Skeletal muscle cell (primary cell): ENCODE data around the gene ADGRG3.

Source experiments
- DNase-seq: peaks from one replicate; pipeline ENCODE4 v3.0.0-alpha.2; 2010; ENCODE audit warnings: low read depth
- H3K4me3 ChIP-seq: 2 replicates; pipeline ENCODE4 v1.5.1; 2011; ENCODE audit warnings: low read depth, mild to moderate bottlenecking, control low read depth, low read length, moderate library complexity

Gene ADGRG3

GRCh38 chr16:57644383-57645014 lies 23.6 kb upstream of the ADGRG3 start:
- no peak for DNase-seq
- no peak overlapping the region for H3K4me3 ChIP-seq

DNA sequence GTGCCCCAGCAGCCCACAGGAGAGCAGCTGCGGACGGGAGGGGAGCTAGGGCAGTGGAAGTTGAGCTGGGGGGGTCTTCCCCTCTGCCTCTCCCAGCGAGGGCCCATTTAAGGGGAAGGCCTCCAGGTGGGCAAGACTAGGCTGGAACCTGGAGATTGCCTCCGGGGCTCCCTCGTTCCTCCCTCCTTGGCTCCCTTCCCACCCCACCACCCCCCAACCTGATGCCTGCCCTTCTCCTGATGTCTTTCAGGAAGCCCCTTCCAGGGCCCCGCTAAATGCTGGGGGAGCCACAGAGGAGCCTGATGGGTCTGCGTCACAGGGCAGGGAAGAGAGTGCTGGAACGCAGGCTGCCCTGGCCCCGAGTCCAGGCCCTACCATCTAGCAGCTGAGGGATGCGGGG lies 22.9 kb upstream of the ADGRG3 start:
- no peak overlapping the region for H3K4me3 ChIP-seq

GRCh38 chr16:57645691-57646387 lies 22.3 kb upstream of the ADGRG3 start:
- DNase-seq: no peak
- no peak overlapping the region for H3K4me3 ChIP-seq

More for the DNA sequence above, 22.9 kb upstream of the ADGRG3 start:
- DNase-seq: no peak

DNA sequence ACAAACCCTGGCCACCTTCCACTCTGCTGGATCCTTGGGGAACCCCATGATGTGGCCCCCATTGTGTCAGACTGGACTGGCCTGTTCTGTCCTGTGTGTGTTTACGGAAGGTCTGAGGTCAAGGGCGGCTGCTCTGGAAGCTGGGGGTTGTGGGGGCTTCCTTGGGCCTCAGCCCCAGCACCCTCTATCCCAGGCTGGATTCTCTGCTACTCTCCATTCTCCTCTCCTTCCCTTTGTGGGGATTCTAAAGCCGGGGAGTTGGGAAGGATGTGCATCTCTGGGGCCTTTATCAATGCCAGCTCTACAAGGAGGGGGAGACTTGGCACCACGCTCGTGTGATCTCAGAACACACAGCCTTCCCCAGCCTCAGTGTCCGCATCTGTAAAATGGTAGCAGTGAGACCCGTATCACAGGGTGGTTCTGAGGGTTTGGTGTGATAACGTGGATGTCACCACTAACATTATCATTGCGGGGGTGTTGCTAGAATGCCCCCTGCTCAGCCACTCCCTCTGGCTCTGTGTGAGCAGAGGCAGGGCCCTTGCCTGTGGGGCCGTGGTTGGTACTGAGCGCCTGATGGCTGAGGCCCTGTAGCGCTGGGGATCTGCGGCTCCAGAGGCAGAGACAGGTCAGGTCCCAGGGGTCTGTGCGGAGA lies 21.6 kb upstream of the ADGRG3 start:
- no peak for DNase-seq
- H3K4me3 ChIP-seq: no peak overlapping the region

DNA sequence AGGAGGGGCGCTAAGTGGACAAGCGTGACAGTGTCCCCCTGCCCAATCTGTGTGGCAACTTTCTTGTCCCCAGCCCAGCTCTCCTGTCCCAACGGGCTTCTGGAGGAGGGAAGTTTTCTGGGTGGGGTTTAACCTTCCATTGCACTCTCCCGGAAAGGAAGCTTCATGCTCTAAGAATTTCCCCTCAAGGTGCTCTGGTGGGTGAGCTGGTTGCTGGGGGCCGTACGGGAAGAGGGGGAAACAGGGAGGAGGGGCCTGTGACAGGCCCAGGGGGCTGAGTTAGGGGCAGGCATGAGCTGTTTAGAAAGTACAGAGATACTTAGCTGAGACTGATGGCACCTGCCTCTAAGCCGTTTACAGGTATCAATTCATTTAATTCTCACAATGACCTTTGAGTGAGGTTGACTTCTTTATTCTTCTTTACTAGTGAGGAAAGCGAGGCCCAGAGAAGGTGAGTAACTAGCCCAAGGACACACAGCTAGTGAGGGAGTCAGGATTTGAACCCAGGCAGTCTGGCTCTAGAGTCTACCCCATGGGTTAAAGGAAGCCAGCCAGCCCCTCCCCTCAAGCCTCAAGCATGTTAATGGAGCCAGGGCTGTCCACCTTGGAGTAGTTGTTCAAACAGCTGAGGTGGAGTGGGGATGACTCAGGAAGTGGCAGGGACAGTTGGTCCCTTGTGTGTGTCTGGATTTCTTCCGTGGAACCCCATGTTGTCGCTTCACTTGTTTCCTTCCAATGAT lies 20.8 kb upstream of the ADGRG3 start:
- H3K4me3 ChIP-seq: no peak overlapping the region
- no peak for DNase-seq

DNA sequence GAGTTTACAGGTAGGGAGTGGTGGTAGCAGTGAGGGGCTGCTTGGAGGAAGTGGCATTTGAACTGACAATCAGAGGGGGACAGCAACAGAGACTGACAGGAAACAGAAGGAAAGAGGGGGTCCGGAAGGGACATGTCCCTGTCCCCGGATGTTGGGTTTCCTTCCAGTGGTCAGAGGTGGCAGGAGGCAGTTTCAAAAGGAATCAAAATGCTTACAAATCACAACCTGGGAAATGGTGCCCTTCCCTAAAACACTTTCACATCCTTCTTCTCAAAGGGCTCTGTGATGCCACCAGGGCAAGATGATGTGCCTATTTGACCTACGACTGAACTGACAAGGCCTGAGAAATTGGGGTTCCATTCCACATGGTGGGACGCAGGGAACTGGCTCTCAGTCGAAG lies 20.0 kb upstream of the ADGRG3 start:
- no peak overlapping the region for H3K4me3 ChIP-seq
- no peak for DNase-seq

- H3K4me3 ChIP-seq: no peak overlapping the region
Measured at GRCh38 chr16:57648581-57649442, 19.3 kb upstream of the ADGRG3 start.

DNA sequence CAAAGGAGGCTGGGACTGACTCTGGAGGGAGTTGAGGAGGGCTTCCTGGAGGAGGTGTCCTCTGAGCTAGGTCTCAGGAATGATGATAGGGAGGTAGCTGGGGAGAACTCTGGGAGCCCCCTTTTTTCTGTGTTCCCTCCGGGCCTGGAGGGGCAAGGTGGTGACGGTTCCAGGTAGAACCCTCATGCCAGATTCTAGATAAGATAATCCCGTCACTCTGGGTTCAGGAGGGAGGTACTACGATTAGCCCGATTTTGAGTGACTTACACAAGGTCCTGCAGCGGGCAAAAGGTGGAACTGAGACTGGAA lies 18.7 kb upstream of the ADGRG3 start:
- DNase-seq: no peak
- no peak overlapping the region for H3K4me3 ChIP-seq

More at GRCh38 chr16:57648581-57649442, 19.3 kb upstream of the ADGRG3 start:
- no peak for DNase-seq

- DNase-seq: no peak
- H3K4me3 ChIP-seq: no peak overlapping the region
Measured at GRCh38 chr16:57649846-57650245, 18.3 kb upstream of the ADGRG3 start.

- DNase-seq: no peak
- H3K4me3 ChIP-seq: no peak overlapping the region
Measured at GRCh38 chr16:57651344-57652333, 16.5 kb upstream of the ADGRG3 start.

GRCh38 chr16:57652695-57653471 lies 15.2 kb upstream of the ADGRG3 start:
- no peak overlapping the region for H3K4me3 ChIP-seq
- no peak for DNase-seq

DNA sequence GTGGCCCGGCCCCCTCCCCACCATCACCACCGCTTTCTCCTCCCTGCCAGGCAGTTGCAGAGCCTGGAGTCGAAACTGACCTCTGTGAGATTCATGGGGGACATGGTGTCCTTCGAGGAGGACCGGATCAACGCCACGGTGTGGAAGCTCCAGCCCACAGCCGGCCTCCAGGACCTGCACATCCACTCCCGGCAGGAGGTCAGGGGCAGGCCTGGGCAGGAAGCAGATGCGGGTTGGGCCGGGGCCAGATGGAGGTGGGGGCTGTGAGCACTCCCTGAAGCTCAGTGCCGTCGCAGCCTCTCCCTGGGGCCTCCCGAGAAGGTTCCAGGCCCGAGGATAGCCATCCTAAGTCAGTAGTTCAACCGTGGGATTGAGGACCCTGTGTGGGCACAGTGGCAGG lies 14.2 kb upstream of the ADGRG3 start:
- H3K4me3 ChIP-seq: no peak overlapping the region
- DNase-seq: no peak

DNA sequence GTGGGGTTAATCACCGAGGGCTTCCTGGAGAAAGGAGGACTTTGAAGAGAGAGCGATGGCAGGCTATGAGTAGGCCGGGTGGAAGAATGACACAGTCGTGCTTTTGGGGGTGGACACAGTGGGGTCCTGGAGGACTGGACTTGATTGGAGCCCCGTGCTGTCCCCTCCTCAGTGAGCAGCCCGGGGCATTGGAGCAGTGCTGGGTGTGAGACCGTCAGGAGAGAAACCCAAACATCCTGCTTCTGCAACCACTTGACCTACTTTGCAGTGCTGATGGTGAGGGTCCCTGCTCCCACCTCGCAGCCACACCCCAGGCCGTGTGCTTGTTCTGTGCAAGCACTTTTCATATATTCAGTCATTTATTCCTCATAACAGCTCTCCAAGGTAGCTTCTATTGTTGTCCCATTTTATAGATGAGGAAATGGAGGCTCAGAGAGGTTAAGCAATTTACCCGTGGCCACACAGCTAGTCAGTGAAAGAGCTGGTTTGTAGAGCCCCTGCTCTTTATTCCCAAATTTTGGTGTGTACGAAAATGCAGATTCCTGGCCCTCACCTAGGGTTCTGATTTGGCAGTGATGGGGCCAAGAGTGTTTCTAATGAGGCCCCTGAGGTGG lies 11.7 kb upstream of the ADGRG3 start:
- DNase-seq: no peak
- no peak overlapping the region for H3K4me3 ChIP-seq

- H3K4me3 ChIP-seq: no peak overlapping the region
- no peak for DNase-seq
Measured at GRCh38 chr16:57657228-57657627, 10.9 kb upstream of the ADGRG3 start.

GRCh38 chr16:57658130-57658877 lies 9.8 kb upstream of the ADGRG3 start:
- H3K4me3 ChIP-seq: no peak overlapping the region
- no peak for DNase-seq

DNA sequence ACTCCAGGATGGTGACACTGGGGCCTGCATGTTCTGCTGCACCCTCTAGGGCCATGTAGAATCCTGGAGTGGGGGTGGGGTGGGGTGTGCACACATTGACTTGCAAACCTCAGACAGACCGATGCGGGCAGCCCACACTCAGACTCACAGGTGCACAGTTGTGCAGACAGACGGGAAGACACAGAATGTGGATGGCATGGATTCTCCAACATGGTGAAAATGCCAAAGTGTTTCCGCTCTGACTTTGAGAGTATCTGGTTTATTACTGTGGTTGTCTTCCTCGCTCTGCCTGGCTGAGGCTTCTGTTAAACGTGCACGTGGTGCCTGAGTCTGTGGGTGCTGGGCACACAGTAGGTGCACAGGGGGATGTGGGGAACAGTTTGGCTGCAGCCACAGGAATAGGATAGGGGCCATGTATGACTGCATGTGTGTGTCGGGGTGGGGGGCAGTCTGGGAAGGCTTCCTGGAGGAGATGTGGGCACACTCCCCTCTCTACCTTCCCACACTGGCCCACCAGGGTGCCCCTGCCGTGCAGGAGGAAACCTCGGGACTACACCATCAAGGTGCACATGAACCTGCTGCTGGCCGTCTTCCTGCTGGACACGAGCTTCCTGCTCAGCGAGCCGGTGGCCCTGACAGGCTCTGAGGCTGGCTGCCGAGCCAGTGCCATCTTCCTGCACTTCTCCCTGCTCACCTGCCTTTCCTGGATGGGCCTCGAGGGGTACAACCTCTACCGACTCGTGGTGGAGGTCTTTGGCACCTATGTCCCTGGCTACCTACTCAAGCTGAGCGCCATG lies 9.0 kb upstream of the ADGRG3 start:
- no peak overlapping the region for H3K4me3 ChIP-seq
- DNase-seq: no peak
